GM18508 (cell line): ENCODE data around the gene NHSL2.
A peak's percentile ranks its signal among the peaks of the same experiment; 100 is the strongest.

ENCODE experiments used
- ATAC-seq: cut with Tn5 transposase; IDR thresholded peaks from one replicate; pipeline ENCODE4 v1.9.1; 2021; ENCODE audit warnings: moderate number of reproducible peaks; ENCODE audit not compliant: insufficient read depth, unreplicated experiment

NHSL2 gene

DNA sequence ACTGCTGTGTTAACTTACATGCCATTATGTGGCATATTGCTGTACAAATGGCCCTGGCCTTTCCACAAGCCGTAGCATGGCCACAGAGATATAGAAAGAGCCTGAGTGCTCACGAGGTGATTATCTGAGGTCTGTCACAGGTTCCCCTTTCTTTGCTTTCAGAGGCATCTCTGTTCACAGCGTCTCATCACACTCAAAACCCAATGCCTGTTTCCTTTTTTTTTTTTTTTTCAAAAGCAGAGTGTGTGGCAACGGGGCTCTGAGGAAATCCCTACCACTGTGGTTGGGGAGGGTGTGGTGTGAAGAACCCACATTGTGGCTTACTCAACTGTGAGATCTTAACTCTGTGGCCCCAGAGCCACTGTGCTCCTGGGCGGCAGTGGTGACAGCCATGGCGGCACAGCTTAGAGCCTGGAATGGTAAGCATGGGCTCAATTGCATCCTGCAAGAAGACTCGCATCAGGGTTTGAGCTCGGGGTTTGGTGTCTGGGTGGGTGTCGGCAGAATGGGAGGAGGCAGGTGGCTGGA, 190.2 kb downstream of the NHSL2 start:
- peak; percentile 87 for ATAC-seq

DNA sequence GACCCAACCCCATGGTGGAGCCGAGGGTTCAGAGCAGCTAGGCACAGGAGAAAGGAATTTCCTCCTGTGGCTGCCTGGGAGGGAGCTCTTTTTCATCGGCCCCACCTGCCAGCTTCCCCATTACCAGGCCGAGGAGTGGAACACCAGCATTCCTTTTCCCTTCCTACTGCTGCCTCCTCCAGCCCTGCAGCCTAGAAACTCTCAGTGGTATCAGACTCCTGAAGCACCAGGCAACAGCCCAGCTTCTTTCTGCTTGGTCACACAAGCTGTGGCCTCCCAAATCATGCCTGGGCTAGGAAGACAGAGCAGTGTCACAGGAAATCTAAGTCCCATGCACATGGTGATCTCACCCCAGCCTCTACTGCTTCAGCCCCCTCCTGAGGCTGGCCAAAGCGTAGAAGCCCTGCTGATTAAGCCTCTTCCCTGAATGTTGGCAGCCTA, 191.0 kb downstream of the NHSL2 start:
- no peak for ATAC-seq

DNA sequence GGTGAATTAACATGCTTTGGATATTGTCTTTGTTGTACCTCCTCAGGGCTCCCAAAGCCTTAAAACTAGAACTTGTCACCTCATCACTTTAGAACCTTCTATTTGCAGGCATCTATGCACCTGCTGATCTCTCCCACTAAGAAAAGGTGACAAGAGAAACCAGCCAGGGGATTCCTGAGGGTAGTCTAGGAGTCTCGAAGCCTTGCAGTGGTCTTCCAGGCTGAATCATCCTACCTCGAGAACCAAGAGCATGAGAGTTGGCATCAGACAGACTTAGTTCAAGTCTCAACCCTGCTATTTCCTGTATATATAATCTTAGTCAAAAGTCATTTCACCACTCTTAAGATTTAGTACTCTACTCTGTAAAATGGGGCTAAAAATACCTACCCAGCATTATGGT, 191.5 kb downstream of the NHSL2 start:
- ATAC-seq = no peak

DNA sequence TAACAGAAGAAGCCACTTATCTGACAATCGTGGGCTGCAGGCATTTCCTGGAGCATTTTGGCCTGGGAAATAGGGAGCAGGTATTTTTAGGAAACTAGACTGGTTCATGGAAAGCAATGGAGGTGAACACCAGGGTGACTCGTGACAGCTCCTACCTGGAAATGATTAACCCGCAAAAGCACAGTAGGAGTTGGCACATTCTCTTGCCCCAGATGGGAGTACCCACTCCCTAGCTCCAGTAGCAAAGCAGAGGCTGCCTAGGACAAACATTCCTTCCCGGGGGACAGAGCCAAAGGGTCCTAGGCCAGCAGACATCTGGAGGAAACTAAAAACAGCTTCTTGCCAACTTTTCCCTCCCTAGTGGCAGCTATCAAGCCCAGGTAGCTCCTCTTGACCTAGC, 192.1 kb downstream of the NHSL2 start:
- ATAC-seq = no peak

DNA sequence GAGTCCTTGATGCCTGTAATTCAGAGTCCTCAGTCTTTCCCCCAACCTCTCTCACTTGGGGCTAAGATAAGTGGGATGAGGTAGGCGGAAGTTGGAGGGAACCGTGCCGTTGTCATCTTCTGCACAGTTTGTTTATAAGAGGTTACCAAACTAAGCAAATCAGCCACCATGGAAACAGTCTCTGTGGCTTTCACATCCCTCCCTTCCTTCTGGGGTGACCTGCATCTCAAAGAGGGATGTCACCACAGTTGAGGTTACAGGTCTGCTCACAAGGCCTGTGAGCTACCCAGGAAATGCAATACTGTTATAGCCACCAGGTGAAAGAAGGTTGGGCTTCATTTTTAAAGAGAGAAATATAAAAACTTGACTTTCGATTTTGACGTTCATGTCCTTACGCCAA, 194.8 kb downstream of the NHSL2 start:
- no peak for ATAC-seq

DNA sequence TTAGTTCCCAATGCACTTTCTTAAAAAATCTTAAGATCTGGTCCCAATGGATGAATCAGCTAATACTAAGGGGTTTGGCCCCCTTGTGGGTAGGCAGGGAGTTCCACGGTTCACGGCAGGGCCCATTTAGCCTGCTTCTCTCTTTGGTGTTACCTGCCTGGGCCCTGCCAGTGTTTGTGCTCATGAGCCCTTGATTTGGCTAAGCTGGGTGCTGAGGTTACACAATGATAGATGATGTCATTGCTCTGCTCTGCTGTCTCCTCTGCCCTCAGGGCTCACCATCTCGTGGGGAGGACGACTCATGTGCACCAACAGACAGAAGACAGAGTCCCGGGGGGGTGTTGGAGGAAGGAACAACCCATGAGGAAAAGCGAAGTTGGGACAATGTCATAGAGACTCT, 196.7 kb downstream of the NHSL2 start:
- no peak for ATAC-seq

DNA sequence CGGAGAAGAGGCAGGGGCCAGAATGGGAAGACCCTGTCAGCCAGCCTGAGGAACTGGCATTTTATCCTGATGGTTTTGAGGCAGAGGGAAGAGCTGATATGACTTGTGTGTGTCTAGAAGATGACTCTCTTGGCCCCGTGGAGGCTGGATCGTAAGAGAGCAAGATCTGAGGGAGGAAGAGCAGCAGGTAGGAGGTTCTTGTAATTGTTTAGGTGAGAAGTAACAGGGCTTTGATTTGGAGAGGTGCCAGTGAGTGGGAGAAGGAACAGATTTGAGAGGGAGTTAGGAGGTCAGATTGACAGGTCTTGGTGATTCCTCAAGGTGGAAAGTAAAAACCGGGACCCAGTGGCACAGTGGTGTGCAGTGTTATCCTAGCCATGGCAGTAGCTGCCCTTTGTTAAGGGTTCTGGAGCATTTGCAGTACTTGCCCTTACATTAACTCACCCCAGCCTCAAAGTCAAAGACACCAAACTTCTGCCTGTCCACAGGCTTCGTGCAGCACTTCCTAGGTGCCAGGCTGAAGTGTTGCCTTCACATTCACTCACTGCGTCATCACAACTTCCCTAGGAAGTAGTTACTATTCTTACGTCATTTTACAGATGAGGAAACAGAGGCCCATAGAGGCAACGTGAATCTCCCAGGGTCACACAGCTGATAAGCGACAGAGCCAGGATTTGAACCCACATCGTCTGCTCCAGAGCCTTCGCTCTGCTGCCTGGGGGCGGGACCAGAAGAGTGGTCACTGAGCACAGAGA, 197.4 kb downstream of the NHSL2 start:
- ATAC-seq = no peak

DNA sequence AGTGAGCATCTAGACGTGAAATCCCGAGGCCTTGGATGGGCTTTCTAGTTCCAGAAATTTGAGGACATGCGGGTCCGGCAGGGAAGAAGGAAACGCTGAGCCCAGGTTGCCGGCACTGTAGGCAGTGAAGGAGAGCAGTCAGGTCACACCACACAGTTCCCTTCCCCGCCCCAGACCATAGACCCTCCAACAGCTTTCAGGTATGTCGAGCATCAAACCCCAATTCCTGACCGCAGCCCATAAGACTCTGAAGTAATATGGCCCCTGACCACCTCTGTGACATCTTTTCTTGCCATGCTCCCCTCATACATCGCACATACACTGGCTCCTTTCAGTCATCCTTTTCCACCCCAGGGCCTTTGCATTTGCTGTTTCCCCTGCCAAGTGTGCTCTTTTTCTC, 198.0 kb downstream of the NHSL2 start:
- no peak for ATAC-seq

DNA sequence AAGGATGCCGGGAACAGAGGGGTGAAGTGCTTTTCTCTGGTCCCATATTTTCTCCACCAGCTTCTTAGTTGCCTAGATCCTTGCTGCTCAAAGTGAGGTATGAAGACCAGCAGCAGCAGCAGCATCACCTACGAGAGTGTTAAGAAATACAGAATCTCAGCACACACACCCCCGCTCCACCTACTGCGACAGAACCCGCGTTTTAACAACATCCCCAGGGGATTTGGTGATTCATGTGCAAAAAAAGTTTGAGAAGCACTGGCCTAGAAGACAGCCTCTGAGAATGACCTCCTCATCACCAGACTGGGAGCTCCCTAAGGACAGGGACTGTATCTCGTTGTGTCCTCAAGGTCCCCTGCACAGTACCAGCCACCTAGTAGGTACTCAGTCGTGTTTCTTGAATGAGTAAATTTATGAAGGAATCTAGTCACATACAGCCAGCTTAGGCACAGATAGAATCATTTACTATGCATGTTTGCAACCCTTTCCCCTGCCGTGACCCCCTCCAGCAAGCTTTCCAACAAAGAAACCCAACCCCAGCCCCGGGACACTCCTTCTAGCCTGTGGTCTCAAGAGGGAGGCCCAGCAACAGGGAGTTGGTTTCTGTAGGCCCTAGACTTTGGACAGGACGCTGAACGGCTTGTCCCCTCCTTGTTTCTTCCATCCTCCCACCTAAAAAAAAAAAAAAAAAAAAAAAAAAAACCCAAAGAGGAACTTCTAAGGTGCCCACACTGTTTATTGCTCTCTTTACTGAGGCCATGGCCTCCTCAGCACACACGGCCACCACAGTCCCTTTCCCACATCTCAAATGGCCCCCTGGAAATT, 199.6 kb downstream of the NHSL2 start:
- ATAC-seq = no peak

DNA sequence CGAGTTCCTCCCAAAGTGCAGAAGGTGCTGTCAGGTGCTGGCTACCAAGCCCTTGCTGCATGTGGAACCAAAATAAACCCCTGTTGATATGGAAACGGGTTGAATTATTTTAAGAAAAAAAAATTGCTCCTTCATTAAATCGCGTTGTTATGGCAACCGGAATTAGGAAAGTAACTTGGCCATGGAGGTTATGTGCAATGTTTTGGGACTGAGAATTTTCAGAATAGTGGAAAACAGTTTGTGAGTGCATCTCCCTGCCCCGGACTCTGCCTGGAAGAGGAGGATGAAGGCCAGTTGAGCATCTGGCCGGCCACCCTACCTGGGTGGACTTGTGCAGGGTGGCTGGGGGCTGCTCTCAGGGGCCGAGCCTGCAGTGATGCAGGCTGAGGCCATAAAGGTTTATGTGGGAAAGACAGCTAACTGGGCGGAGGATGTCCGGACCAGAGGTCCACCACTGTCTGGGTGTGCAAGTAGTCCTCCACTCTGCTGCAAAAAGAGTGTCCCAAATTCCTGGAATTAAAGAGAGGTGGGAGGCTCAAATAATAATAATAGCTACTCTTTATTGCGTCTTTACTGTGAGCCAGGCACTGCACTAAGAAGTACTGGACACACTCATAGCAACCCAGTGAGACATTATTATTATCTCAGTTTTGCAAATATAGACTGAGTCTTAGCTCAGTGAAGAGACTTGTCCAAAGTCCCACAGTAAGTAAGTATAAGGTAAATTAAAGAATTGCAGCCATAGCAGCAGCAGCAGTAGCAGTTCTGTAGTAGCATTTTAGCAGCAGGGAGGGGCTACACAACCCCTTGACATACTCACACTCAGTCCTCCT, 200.4 kb downstream of the NHSL2 start:
- no peak for ATAC-seq

DNA sequence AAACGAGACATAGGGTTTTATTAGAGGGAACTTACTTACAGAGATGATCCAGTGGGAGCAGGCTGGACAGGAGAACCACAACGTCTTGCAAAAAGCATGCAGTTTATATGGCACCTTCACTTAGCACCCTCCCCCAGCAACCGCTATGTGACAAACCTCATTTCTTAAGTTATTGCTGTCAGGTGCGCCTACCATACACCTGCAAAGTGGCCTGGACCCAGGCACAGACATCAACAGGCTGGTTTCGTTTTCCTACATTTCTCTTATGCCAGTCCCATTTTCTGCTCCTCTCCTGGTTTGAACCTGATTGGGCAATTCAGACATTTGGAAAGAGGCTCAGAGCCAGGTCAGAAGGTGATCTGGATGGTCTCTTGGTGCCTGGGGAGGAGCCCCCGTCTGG, 202.8 kb downstream of the NHSL2 start:
- no peak for ATAC-seq

DNA sequence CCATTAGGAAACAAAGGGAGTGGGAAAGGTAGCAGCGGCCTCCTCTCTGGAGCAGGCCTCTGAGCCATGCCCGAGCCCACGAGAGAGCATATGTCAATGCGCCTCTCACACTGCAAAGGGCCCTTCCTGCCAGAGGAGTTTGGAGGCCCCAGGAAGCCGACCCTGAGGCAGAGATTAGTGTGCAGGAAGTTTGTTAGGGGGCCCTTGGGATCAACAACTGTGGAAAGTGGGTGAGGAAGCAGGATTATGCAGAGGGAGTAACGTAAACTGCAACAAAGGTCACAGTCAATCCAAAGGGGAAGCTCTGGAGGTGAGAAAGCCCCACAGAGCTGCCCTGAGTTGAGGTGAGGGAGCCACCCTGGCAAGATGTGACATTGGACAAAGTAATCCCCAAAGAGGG, 203.7 kb downstream of the NHSL2 start:
- no peak for ATAC-seq

DNA sequence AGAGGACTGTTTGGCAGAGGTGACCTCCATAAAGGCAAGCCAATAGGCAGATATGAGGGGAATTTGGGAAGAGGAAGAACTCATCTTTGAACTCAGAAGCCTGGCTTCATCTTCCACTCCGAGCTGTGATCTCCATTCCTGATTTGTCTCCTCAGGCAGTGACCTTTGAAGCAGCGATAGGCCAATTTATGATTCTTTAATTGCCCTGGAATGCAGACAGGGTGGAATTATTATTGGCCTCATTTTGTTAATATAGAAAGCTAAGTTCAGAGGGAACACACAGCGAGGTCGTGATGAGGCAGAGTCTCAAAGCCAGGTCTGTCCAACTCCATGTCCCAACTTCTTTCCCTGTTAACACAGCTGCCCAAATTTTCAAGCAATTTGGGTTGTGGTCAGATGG, 204.2 kb downstream of the NHSL2 start:
- ATAC-seq = no peak

DNA sequence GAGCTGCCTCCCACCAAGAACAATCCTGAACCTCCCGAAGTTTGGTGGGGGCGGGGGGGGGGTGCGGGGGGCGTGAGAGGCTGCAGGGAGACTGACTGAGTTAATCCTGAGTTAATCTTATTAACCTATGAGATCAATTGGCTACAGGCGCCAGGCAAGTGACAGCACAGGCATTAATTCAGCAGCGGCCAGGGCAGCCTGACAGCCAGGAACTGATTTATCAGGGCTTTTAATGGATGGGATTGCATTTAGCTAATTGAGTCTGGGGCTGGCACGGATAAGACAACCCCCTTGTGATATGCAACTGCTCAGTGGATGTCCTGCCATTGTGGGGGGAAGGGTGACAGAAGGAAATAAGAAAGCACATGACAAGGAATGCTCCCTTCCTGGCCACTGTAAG, 204.7 kb downstream of the NHSL2 start:
- ATAC-seq = no peak

DNA sequence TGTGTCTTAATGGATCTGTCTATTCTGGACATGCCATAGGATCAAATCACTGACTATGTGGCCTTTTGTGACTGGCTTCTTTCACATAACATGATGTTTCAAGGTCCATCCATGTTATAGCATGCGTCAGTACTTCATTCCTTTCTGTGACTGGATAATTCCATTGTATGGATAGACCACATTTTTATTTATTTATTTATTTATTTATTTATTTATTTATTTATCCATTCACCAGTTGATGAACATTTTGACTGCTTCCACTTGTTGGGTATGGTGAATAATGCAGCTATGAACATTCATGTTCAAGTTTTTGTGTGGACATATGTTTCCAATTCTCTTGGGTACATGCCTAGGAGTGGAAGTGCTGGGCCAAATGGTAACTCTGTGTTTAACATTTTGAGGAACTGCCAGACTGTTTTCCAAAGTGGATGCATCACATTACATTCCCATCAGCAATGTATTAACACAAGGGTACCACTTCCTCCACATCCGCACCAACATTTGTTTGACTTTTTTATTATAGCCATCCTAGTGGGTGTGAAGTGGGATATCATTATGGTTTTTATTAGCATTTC, 207.1 kb downstream of the NHSL2 start:
- ATAC-seq = no peak

DNA sequence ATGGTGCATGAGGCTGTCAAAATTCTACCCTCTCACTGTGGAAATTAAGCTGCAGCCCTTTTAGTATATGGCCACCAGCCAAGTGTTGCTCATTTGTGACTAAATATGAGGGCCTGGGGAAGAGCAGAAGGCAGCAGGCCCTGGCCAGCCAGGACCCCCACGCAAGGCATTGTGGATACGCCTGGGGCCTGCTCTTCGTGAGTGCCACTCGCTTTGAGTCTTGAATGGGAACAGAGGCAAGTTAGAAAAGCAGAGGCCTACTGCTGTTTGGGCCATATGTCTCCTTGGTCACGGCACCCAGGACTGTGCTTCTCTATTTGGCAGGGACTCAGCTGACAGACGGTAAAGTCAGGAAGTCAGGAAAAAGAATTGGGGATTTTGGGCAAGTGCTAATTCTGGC, 210.2 kb downstream of the NHSL2 start:
- ATAC-seq = no peak

DNA sequence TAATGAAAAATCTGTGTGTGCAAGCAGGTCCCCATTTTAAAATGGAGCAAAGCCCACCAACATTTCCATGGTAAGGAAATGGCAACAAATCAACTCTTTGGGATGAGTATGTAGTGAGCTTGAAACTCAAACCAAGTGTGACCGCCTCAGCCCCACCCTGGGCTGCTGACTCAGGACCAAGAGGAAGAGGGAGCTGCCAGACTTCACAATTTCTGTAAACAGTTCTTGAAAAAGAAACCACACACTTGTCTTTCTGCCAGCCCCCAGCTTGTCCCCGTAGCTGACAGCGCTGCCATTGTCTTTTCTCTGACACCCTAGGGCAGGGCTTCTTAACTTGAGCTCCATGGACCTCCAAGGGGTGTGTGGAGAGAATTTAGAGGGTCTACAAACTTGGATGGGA, 210.7 kb downstream of the NHSL2 start:
- no peak for ATAC-seq

DNA sequence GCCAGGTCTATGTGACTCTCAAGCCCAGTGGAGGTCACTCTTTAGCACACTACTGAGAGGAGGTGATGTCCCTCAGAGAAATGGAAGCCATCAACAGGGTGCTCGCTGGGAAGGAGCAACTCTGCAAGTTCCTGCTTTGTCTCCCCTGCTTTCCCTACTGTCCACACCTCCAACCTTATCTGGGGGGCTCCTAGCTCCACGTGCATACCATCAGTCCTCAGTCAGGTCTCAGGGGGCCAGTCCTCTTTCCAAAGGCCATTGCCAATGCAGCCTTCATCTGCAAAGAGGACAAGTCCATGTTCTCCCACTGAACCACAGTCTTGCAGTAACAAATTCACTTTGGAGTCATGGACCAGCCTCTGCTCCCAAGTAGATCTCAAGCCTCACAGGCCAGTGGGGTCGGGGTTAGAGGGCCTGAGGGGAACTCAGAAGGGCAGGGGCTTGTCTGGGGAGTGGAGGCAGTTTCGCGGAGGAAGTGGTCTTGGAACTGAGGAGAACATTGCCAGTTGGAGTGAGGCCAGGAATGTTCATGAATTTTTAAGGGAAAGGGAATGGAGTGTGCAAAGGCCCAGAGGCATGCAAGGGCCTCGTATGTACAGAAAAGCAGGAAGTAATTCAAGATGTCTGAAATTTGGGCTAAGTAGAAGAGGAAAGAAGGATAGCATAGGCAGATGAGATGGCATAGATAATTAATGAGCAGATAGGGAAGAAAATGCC, 212.1 kb downstream of the NHSL2 start:
- ATAC-seq = no peak

DNA sequence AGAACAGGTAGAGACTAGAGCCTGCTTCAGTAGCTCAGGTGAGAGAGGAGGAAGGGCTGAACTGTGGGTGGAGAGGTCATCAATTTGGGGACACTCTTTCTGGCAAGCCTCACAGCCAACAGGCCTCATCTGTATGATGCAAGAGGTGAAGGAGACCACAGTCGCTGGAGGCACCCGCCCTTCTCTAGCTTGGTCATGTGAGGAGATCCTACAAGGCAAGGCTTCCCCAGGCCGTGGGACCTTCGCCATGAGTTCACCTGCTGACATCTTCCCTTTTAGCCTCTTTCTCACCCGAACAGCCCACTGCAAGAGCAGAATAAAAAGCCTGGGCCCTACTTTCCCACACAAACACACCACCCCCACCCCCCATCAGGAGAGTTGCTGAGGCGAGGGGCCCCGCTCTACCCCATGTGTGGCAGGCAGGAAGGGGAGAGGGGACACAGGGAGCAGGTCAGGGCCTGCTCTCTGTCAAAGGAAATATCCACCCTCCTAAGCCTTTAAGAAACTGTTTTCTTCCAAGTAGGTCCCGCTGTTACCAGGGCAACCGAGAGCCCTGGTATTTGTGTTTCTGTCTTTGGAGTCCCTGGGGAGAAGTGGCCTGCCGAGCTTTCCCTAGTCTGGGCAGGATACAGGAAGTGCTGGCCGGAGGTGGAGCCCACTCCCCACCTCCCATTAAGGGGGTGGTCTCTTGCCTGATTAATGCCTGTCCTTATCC, 213.0 kb downstream of the NHSL2 start:
- ATAC-seq = no peak
